Raji (cell line): Measurements from ENCODE around the gene MAML3.

Experiments used
- POLR2A ChIP-seq: IDR thresholded peaks from 2 replicates; pipeline ENCODE4 v1.6.1; 2011; ENCODE audit warnings: low read depth, low read length, control low read depth; ENCODE audit not compliant: insufficient read depth

Gene MAML3

GRCh38 chr4:139896091-139896604 lies 257.8 kb downstream of the MAML3 start:
- no peak for TF ChIP-seq POLR2A

GRCh38 chr4:139893801-139894200 lies 260.2 kb downstream of the MAML3 start:
- TF ChIP-seq POLR2A, result no peak

GRCh38 chr4:139892973-139893736 lies 260.8 kb downstream of the MAML3 start:
- no peak for TF ChIP-seq POLR2A

GRCh38 chr4:139890816-139891215 lies 263.2 kb downstream of the MAML3 start:
- TF ChIP-seq POLR2A, result no peak

- no peak for TF ChIP-seq POLR2A
These were observed 264.1 kb downstream of the MAML3 start for GRCh38 chr4:139889901-139890300.

GRCh38 chr4:139889264-139889663 lies 264.7 kb downstream of the MAML3 start:
- no peak for TF ChIP-seq POLR2A

- TF ChIP-seq POLR2A, result no peak
These were observed 265.8 kb downstream of the MAML3 start for GRCh38 chr4:139887962-139888735.

GRCh38 chr4:139887376-139887802 lies 266.6 kb downstream of the MAML3 start:
- TF ChIP-seq POLR2A, result no peak

- no peak for TF ChIP-seq POLR2A
These were observed 267.2 kb downstream of the MAML3 start for GRCh38 chr4:139886798-139887197.

- TF ChIP-seq POLR2A, result no peak
These were observed 269.5 kb downstream of the MAML3 start for GRCh38 chr4:139884438-139884837.

GRCh38 chr4:139880841-139881240 lies 273.1 kb downstream of the MAML3 start:
- no peak for TF ChIP-seq POLR2A

- no peak for TF ChIP-seq POLR2A
These were observed 275.9 kb downstream of the MAML3 start for GRCh38 chr4:139878050-139878449.

GRCh38 chr4:139876337-139876941 lies 277.5 kb downstream of the MAML3 start:
- TF ChIP-seq POLR2A, result no peak

GRCh38 chr4:139875411-139875825 lies 278.6 kb downstream of the MAML3 start:
- TF ChIP-seq POLR2A, result no peak

GRCh38 chr4:139873111-139873860 lies 280.7 kb downstream of the MAML3 start:
- TF ChIP-seq POLR2A, result no peak

- no peak for TF ChIP-seq POLR2A
These were observed 281.7 kb downstream of the MAML3 start for GRCh38 chr4:139872274-139872673.

- TF ChIP-seq POLR2A, result no peak
These were observed 284.2 kb downstream of the MAML3 start for GRCh38 chr4:139869810-139870209.
